Astrocyte (in vitro differentiated cells and primary cell): Measurements from ENCODE around the gene EN2. TPM values are rescaled to one million over a fixed set of nuclear protein-coding genes. Genes with fewer than 3 reads are reported as not detected.

Experiments
- DNase-seq: peaks from one replicate; pipeline ENCODE4 v3.0.0-alpha.2; 2010; ENCODE audit warnings: low read depth
- FAIRE-seq: peaks from 2 replicates; lab custom pipeline; 2011; peaks lifted over from hg19 to GRCh38; lab: Jason Lieb, UNC
- H2AFZ ChIP-seq: 2 replicates; pipeline ENCODE4 v1.6.0; 2012; ENCODE audit warnings: low read depth, low read length, inconsistent platforms
- H3K27ac ChIP-seq: 2 replicates; pipeline ENCODE4 v1.5.1; 2011; ENCODE audit warnings: low read depth, low read length, inconsistent platforms
- H3K27me3 ChIP-seq: 2 replicates; pipeline ENCODE4 v1.6.0; 2011; ENCODE audit warnings: low read length, inconsistent platforms; ENCODE audit not compliant: insufficient read depth
- H3K36me3 ChIP-seq: 2 replicates; pipeline ENCODE4 v1.5.1; 2011; ENCODE audit warnings: low read length, inconsistent platforms; ENCODE audit not compliant: insufficient read depth
- H3K4me1 ChIP-seq: 2 replicates; pipeline ENCODE4 v1.5.1; 2011; ENCODE audit warnings: low read length, inconsistent platforms; ENCODE audit not compliant: insufficient read depth
- H3K4me2 ChIP-seq: 2 replicates; pipeline ENCODE4 v1.6.0; 2012; ENCODE audit warnings: low read length, inconsistent platforms
- H3K4me3 ChIP-seq: 2 replicates; pipeline ENCODE4 v1.5.1; 2011; ENCODE audit warnings: low read depth, mild to moderate bottlenecking, low read length, inconsistent platforms; ENCODE audit not compliant: insufficient read depth
- H3K79me2 ChIP-seq: 2 replicates; pipeline ENCODE4 v1.6.0; 2012; ENCODE audit warnings: mild to moderate bottlenecking, low read length, inconsistent platforms; ENCODE audit not compliant: insufficient read depth
- H3K9ac ChIP-seq: 2 replicates; pipeline ENCODE4 v1.6.0; 2012; ENCODE audit warnings: mild to moderate bottlenecking, low read length, inconsistent platforms
- H3K9me3 ChIP-seq: 2 replicates; pipeline ENCODE4 v1.5.1; 2012; ENCODE audit warnings: low read depth, mild to moderate bottlenecking, low read length, inconsistent platforms; ENCODE audit not compliant: insufficient read depth
- H4K20me1 ChIP-seq: 2 replicates; pipeline ENCODE4 v1.6.0; 2012; ENCODE audit warnings: low read length, inconsistent platforms; ENCODE audit not compliant: insufficient read depth
- H3K27ac Mint-ChIP-seq: one replicate; pipeline ENCODE4 v1.8.0; 2021; ENCODE audit warnings: mild to moderate bottlenecking, mixed read lengths; ENCODE audit not compliant: unreplicated experiment
- H3K27me3 Mint-ChIP-seq: one replicate; pipeline ENCODE4 v1.8.0; 2021; ENCODE audit warnings: low read depth, mixed read lengths; ENCODE audit not compliant: unreplicated experiment
- H3K36me3 Mint-ChIP-seq: one replicate; pipeline ENCODE4 v1.8.0; 2021; ENCODE audit warnings: low read depth, mixed read lengths; ENCODE audit not compliant: unreplicated experiment
- H3K4me1 Mint-ChIP-seq: one replicate; pipeline ENCODE4 v1.8.0; 2021; ENCODE audit warnings: low read depth, mixed read lengths; ENCODE audit not compliant: unreplicated experiment
- H3K4me3 Mint-ChIP-seq: one replicate; pipeline ENCODE4 v1.8.0; 2021; ENCODE audit warnings: mild to moderate bottlenecking, moderate library complexity, mixed read lengths; ENCODE audit not compliant: unreplicated experiment
- H3K9me3 Mint-ChIP-seq: one replicate; pipeline ENCODE4 v1.8.0; 2021; ENCODE audit warnings: mild to moderate bottlenecking, mixed read lengths; ENCODE audit not compliant: unreplicated experiment
- CTCF ChIP-seq: IDR thresholded peaks from 2 replicates; pipeline ENCODE4 v1.5.1; 2011; ENCODE audit warnings: low read depth, mild to moderate bottlenecking, inconsistent platforms, low read length, moderate library complexity; ENCODE audit not compliant: insufficient read depth
- EZH2 ChIP-seq: IDR thresholded peaks from 2 replicates; pipeline ENCODE4 v1.6.1; 2012; ENCODE audit warnings: mild to moderate bottlenecking, low read length, inconsistent platforms; ENCODE audit not compliant: insufficient read depth
- total RNA-seq: library from RNA; stranded (reverse); gene quantifications from 2 replicates; pipeline ENCODE4 v1.2.1, GENCODE V29; 2021

The EN2 gene
- total RNA-seq, 1 donor from 2014 or later = not detected

- H3K4me3 Mint-ChIP-seq = no peak overlapping the region
- H3K27me3 ChIP-seq = no peaks in the 10 kb centered on the region
- H3K4me1 Mint-ChIP-seq = peaks cover 2% of the 10 kb centered on the region
- H3K4me3 ChIP-seq = no peak overlapping the region
- H2AFZ ChIP-seq = no peak overlapping the region
- no peak overlapping the region for H3K27ac Mint-ChIP-seq
- peaks cover 16% of the 10 kb centered on the region for H3K9me3 Mint-ChIP-seq
- no peak overlapping the region for H3K27ac ChIP-seq
- H3K79me2 ChIP-seq = no peaks in the 10 kb centered on the region
- no peak for TF ChIP-seq CTCF
- TF ChIP-seq EZH2 = no peak
- H3K9me3 ChIP-seq = peaks cover 6% of the 10 kb centered on the region
- H3K9ac ChIP-seq = no peak overlapping the region
- H3K4me1 ChIP-seq = no peaks in the 10 kb centered on the region
- FAIRE-seq (no peak), DNase-seq (no peak)
- no peaks in the 10 kb centered on the region for H3K36me3 ChIP-seq
- H3K4me2 ChIP-seq = no peak overlapping the region
- no peaks in the 10 kb centered on the region for H3K36me3 Mint-ChIP-seq
- peaks cover 90% of the 10 kb centered on the region for H3K27me3 Mint-ChIP-seq
- no peaks in the 10 kb centered on the region for H4K20me1 ChIP-seq
Measured at GRCh38 chr7:155486783-155487508, 29.0 kb downstream of the EN2 start.

DNA sequence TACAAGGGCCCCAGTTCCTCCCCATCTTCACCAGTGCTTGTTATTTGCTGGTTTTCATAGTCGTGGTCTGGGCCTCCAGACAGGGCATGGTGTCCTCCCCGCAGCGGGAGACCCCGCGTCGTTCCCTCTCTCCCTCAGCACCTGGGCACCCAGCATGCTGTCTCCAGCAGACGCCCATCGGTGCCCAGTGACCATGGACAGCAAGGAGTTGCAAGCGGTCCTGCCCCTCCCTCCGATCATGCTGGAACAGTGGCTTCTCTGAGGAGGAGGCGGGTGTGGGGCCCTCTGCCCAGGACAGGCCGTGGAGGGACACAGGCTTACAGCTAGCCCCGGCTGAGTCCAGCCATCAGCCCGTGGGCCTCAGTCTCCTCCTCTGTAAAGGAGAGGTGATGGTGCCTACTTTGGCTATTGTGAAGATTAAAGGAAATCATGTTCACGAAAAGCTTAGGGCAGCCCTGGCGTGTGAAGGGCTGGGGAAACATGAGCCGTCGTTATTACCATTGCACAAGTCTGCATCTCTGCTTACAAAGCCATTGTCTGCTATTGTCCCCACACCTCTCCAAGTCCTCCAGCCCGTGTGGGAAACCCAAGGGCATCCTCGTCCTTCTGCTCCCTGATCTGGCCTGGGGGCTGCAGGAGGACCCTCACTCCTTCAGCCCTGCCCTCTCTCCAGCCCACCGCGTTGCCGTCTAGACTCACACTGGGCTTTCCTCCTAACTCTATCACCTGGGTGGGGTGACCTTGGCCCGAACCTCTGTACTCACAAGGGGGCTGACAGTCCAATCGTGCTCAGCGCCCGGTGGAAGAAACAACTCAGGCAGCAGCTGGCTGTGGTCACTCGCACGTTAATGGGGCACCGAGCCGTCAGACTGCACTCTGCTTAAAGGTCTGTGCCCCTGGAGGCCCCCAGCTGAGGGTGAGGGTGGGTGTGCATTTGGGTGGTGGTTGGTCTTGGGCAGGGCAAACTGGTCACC lies 29.9 kb downstream of the EN2 start:
- peaks cover 90% of the 10 kb centered on the region for H3K27me3 Mint-ChIP-seq
- no peak overlapping the region for H3K4me3 Mint-ChIP-seq
- H3K79me2 ChIP-seq = no peaks in the 10 kb centered on the region
- peaks cover 2% of the 10 kb centered on the region for H3K4me1 Mint-ChIP-seq
- no peak for TF ChIP-seq CTCF
- no peak for TF ChIP-seq EZH2
- H3K4me3 ChIP-seq = no peak overlapping the region
- peaks cover under 1% of the 10 kb centered on the region for H3K27me3 ChIP-seq
- no peaks in the 10 kb centered on the region for H3K9me3 ChIP-seq
- FAIRE-seq = no peak
- H3K27ac ChIP-seq = no peak overlapping the region
- H3K9me3 Mint-ChIP-seq = peaks cover 16% of the 10 kb centered on the region
- no peaks in the 10 kb centered on the region for H4K20me1 ChIP-seq
- no peak overlapping the region for H3K4me2 ChIP-seq
- H3K27ac Mint-ChIP-seq = no peak overlapping the region
- H2AFZ ChIP-seq = no peak overlapping the region
- no peak for DNase-seq
- H3K9ac ChIP-seq = no peak overlapping the region
- H3K4me1 ChIP-seq = no peaks in the 10 kb centered on the region
- H3K36me3 Mint-ChIP-seq = no peaks in the 10 kb centered on the region
- H3K36me3 ChIP-seq = no peaks in the 10 kb centered on the region
